CD4-positive, alpha-beta memory T cell (primary cell): Measurements from ENCODE around the gene UTP14A. TPM values are rescaled to one million over a fixed set of nuclear protein-coding genes. Genes with fewer than 3 reads are reported as not detected.

ENCODE experiments used
- CTCF ChIA-PET: fragments of 350-600 bp; sonication (Branson Sonifier 250); formaldehyde crosslinking; loops from one replicate; lab custom pipeline; 2021; ENCODE audit warnings: inconsistent platforms; ENCODE audit not compliant: partially characterized antibody; lab: Charles Lee
- POLR2A ChIA-PET: fragments of 350-600 bp; sonication (Branson Sonifier 250); formaldehyde crosslinking; loops from one replicate; lab custom pipeline; 2021; ENCODE audit not compliant: partially characterized antibody; lab: Charles Lee
- DNase-seq, 5 donors: peaks; one replicate each; pipeline versions ENCODE4 v3.0.0 to v3.0.0-alpha.2; 2020 to 2022; ENCODE audit warnings: mixed read lengths in 1 of 5
- H3K27ac ChIP-seq: one replicate; pipeline ENCODE4 v1.7.0; 2013; ENCODE audit warnings: low read depth, low read length
- H3K27me3 ChIP-seq: 2 replicates; pipeline ENCODE4 v1.7.0; 2013; ENCODE audit warnings: mild to moderate bottlenecking, low read length, moderate library complexity; ENCODE audit not compliant: insufficient read depth
- H3K36me3 ChIP-seq: 2 replicates; pipeline ENCODE4 v1.7.0; 2013; ENCODE audit warnings: mild to moderate bottlenecking, low read length, moderate library complexity; ENCODE audit not compliant: insufficient read depth
- H3K4me1 ChIP-seq: 2 replicates; pipeline ENCODE4 v1.7.0; 2013; ENCODE audit warnings: mild to moderate bottlenecking, low read length, moderate library complexity; ENCODE audit not compliant: insufficient read depth
- H3K4me3 ChIP-seq, 2 donors: one replicate each; pipeline ENCODE4 v1.7.0; 2013; ENCODE audit warnings: low read length in 2 of 2, mild to moderate bottlenecking in 1 of 2
- H3K9me3 ChIP-seq, 2 donors: one replicate each; pipeline ENCODE4 v1.7.0; 2013; ENCODE audit warnings: low read length in 2 of 2, control low read depth in 1 of 2; ENCODE audit not compliant: control insufficient read depth in 1 of 2
- H3K27ac Mint-ChIP-seq, 7 donors: one replicate each; pipeline ENCODE4 v1.8.0; 2020 to 2021; ENCODE audit warnings: mixed read lengths in 7 of 7, mild to moderate bottlenecking in 6 of 7, inconsistent platforms in 3 of 7, moderate library complexity in 3 of 7
- H3K27me3 Mint-ChIP-seq, 2 donors: one replicate each; pipeline ENCODE4 v1.8.0; 2020 to 2021; ENCODE audit warnings: mixed read lengths in 2 of 2
- H3K36me3 Mint-ChIP-seq, 2 donors: one replicate each; pipeline ENCODE4 v1.8.0; 2020 to 2021; ENCODE audit warnings: mixed read lengths in 2 of 2, inconsistent platforms in 1 of 2, mild to moderate bottlenecking in 1 of 2
- H3K4me1 Mint-ChIP-seq, 4 donors: one replicate each; pipeline ENCODE4 v1.8.0; 2020 to 2021; ENCODE audit warnings: mixed read lengths in 4 of 4, mild to moderate bottlenecking in 1 of 4
- H3K4me3 Mint-ChIP-seq, 8 donors: one replicate each; pipeline ENCODE4 v1.8.0; 2020 to 2021; ENCODE audit warnings: mixed read lengths in 8 of 8, mild to moderate bottlenecking in 7 of 8, moderate library complexity in 6 of 8, inconsistent platforms in 3 of 8
- H3K9me3 Mint-ChIP-seq, 8 donors: one replicate each; pipeline ENCODE4 v1.8.0; 2020 to 2021; ENCODE audit warnings: mixed read lengths in 8 of 8, mild to moderate bottlenecking in 5 of 8, inconsistent platforms in 3 of 8, moderate library complexity in 1 of 8
- intact Hi-C: fragments of 100-400 bp; cut with micrococcal nuclease; formaldehyde crosslinking; loops from one replicate; pipeline ENCODE4 v1.15.1; 2023
- polyA plus RNA-seq, 2 donors: library from polyadenylated mRNA; unstranded; fragments of 300-500 nt; fragmentation: Illumina TruSeq; gene quantifications; one replicate each; pipeline ENCODE4 v1.2.3, GENCODE V29; 2021
- total RNA-seq, 2 experiments: library from RNA; stranded (reverse); gene quantifications; one replicate each; pipeline ENCODE4 v1.2.3, GENCODE V29; 2021

Gene UTP14A
- total and polyA plus RNA-seq, 4 experiments from 2014 or later, result 2.5 to 19.2 (median 15.2) TPM

DNA sequence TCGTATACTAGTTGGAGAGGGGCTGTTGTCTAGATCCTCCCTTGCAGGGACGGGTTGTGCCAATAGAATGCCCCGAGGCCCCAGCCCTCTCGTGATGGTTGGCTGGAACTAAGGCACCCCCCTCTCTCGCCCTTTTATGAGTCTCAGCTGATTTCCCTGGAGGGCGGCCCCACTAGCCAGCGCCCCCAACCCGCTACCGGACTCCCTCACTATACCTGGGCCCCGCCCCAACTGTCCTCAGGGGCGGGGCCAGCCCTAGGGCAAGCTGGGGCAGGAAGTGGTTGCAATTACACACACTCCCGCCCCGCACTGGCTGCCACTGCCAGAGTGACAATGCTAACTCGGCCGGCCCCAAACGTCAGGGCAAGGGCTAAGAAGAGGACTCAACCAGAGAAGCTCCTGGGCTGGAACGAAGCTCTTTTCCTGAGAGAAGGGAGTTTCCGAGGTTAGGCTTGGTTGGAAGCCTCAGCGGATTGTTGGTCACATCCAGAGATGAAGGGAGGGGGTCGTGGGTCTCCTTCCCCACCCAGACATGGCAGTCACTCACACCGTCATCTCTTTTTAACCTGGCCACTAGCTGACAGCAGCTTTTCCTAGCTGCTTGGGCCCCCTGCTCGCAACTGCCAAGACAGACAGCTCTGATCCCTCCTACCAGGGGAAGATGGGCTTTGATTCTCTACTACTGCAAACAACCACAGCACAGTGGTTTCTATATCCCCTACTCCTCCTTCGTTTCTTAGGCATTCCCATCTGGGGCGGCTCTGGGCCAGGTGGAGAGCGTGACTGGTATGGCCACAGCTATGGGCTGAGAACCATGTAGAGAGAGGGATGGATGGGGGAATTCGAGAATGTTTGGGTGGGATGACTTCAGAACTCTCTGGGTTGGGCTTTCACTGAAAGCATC lies 55.5 kb downstream of the UTP14A start:
- Mint-ChIP-seq H3K4me3 (peak overlapping the region; percentile 69 to 83 (median 78)), H3K4me1 (peaks cover 10 to 33% (median 16%) of the 10 kb centered on the region in 4 donors), H3K27ac (peak overlapping the region; percentile 75 to 94 (median 87)), H3K27me3 (no peaks in the 10 kb centered on the region), H3K36me3 (no peaks in the 10 kb centered on the region), H3K9me3 (peaks cover 0 to 2% (median 0%) of the 10 kb centered on the region in 8 donors)
- Histone ChIP-seq H3K9me3 (no peaks in the 10 kb centered on the region), H3K4me1 (peaks cover 14% of the 10 kb centered on the region), H3K27ac (peak overlapping the region; percentile 53), H3K4me3 (peak overlapping the region; percentile 35 to 52), H3K36me3 (no peaks in the 10 kb centered on the region), H3K27me3 (no peaks in the 10 kb centered on the region)
- intact Hi-C loops, result loop anchor here (1.0 kb wide), 2 partner anchors 9 to 21 kb away; partner anchors contain the start of gene BCORL1
- CTCF ChIA-PET, result interaction anchor here (0.7 to 2.3 kb wide), 8 partner anchors 8 to 158 kb away, joined by 3 to 12 read pairs (median 4); no protein-coding TSS in a partner anchor
- peak; percentile 53 to 77 (median 56) for DNase-seq
- POLR2A ChIA-PET, result interaction anchor here (0.5 to 3.1 kb wide), 15 partner anchors 9 to 123 kb away, joined by 3 to 25 read pairs (median 4); partner anchors contain the start of genes BCORL1 and UTP14A

- H3K36me3 ChIP-seq, result no peaks in the 10 kb centered on the region
- peaks cover 14% of the 10 kb centered on the region for H3K4me1 ChIP-seq
- no peak overlapping the region for H3K4me3 ChIP-seq
- no peak overlapping the region for H3K4me3 Mint-ChIP-seq
- peaks cover 10 to 21% (median 14%) of the 10 kb centered on the region in 4 donors for H3K4me1 Mint-ChIP-seq
- no peaks in the 10 kb centered on the region for H3K9me3 ChIP-seq
- ChIA-PET POLR2A (no interaction called here), CTCF (interaction anchor here (0.6 kb wide), 1 partner anchor 140 kb away, joined by 3 read pairs; no protein-coding TSS in a partner anchor)
- H3K27ac Mint-ChIP-seq, result peak overlapping the region in 1 of 7 donors; percentile 22
- H3K27me3 Mint-ChIP-seq, result no peaks in the 10 kb centered on the region
- no peaks in the 10 kb centered on the region for H3K36me3 Mint-ChIP-seq
- intact Hi-C loops, result no loop called here
- H3K27me3 ChIP-seq, result no peaks in the 10 kb centered on the region
- no peak for DNase-seq
- peaks cover 0 to 2% (median 0%) of the 10 kb centered on the region in 8 donors for H3K9me3 Mint-ChIP-seq
- no peak overlapping the region for H3K27ac ChIP-seq
These were observed 57.8 kb downstream of the UTP14A start for GRCh38 chrX:129963729-129964128.

- ChIA-PET POLR2A (no interaction called here), CTCF (no interaction called here)
- H3K4me3 ChIP-seq, result no peak overlapping the region
- H3K4me1 ChIP-seq, result peaks cover 14% of the 10 kb centered on the region
- H3K27me3 Mint-ChIP-seq, result no peaks in the 10 kb centered on the region
- peaks cover 9 to 14% (median 12%) of the 10 kb centered on the region in 4 donors for H3K4me1 Mint-ChIP-seq
- no peaks in the 10 kb centered on the region for H3K27me3 ChIP-seq
- H3K4me3 Mint-ChIP-seq, result no peak overlapping the region
- intact Hi-C loops, result no loop called here
- no peak overlapping the region for H3K27ac ChIP-seq
- no peak for DNase-seq
- no peak overlapping the region for H3K27ac Mint-ChIP-seq
- no peaks in the 10 kb centered on the region for H3K36me3 Mint-ChIP-seq
- no peaks in the 10 kb centered on the region for H3K9me3 ChIP-seq
- no peaks in the 10 kb centered on the region for H3K36me3 ChIP-seq
- peaks cover 0 to 3% (median 0%) of the 10 kb centered on the region in 8 donors for H3K9me3 Mint-ChIP-seq
These were observed 59.2 kb downstream of the UTP14A start for GRCh38 chrX:129965166-129965565.

- ChIA-PET CTCF (no interaction called here), POLR2A (no interaction called here)
- no peak overlapping the region for H3K27ac ChIP-seq
- no peak overlapping the region for H3K4me3 Mint-ChIP-seq
- H3K4me1 ChIP-seq, result no peaks in the 10 kb centered on the region
- no peaks in the 10 kb centered on the region for H3K27me3 ChIP-seq
- H3K4me3 ChIP-seq, result no peak overlapping the region
- intact Hi-C loops, result no loop called here
- no peaks in the 10 kb centered on the region for H3K9me3 ChIP-seq
- H3K9me3 Mint-ChIP-seq, result peaks cover 0 to 2% (median 0%) of the 10 kb centered on the region in 8 donors
- no peaks in the 10 kb centered on the region for H3K4me1 Mint-ChIP-seq
- no peaks in the 10 kb centered on the region for H3K36me3 ChIP-seq
- H3K27me3 Mint-ChIP-seq, result no peaks in the 10 kb centered on the region
- H3K36me3 Mint-ChIP-seq, result no peaks in the 10 kb centered on the region
- H3K27ac Mint-ChIP-seq, result no peak overlapping the region
- DNase-seq, result no peak
These were observed 63.0 kb downstream of the UTP14A start for GRCh38 chrX:129968968-129969367.

DNA sequence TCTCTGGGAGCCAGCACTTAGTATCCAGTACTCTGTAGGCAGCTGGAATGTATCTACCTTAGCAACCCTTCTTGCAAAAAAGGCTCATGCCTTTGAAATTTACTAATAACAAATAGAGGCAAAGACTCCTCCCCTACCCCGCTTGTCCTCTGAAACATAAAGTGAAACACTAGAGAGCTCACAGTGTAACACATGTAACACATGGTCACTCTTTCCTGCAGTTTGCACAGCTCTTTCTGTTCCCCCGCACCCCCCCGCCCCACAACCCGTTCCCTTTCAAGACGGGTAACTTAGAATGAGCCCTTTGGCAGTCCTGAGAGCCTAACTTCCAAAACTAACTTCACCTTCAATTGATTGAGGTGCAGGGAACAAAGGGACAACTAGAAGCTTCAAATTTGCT lies 70.5 kb downstream of the UTP14A start:
- ChIA-PET CTCF (interaction anchor here (0.6 kb wide), 1 partner anchor 37 kb away, joined by 3 read pairs; no protein-coding TSS in a partner anchor), POLR2A (interaction anchor here (1.0 kb wide), 1 partner anchor 15 kb away, joined by 3 read pairs; no protein-coding TSS in a partner anchor)
- Mint-ChIP-seq H3K27me3 (no peaks in the 10 kb centered on the region), H3K36me3 (no peaks in the 10 kb centered on the region), H3K9me3 (no peaks in the 10 kb centered on the region), H3K4me3 (no peak overlapping the region), H3K27ac (no peak overlapping the region), H3K4me1 (peaks cover 4 to 15% (median 9%) of the 10 kb centered on the region in 4 donors)
- no peaks in the 10 kb centered on the region for H3K9me3 ChIP-seq
- intact Hi-C loops, result no loop called here
- H3K36me3 ChIP-seq, result no peaks in the 10 kb centered on the region
- no peak overlapping the region for H3K27ac ChIP-seq
- H3K4me3 ChIP-seq, result no peak overlapping the region
- DNase-seq, result no peak
- H3K27me3 ChIP-seq, result no peaks in the 10 kb centered on the region
- H3K4me1 ChIP-seq, result no peaks in the 10 kb centered on the region

Other genes starting within 250 kb of the UTP14A start
- under 1 TPM; 0.32 to 0.33 TPM for gene XPNPEP2, start 167.2 kb upstream of the UTP14A start, total RNA-seq
- under 1 TPM; 0.48 to 0.90 TPM for gene XPNPEP2, start 167.2 kb upstream of the UTP14A start, polyA plus RNA-seq
- 100 to 1,000 TPM; 148 to 152 TPM for gene SASH3, start 126.2 kb upstream of the UTP14A start, total RNA-seq
- gene SASH3, start 126.2 kb upstream of the UTP14A start, polyA plus RNA-seq, result 100 to 1,000 TPM in 1 of 2 donors, 10 to 100 TPM in 1; 83.3 to 211 TPM
- gene ZDHHC9, start 62.3 kb upstream of the UTP14A start, total RNA-seq, result 1 to 10 TPM; 5.1 to 6.1 TPM
- 1 to 10 TPM; 5.6 to 8.1 TPM for gene ZDHHC9, start 62.3 kb upstream of the UTP14A start, polyA plus RNA-seq
- gene BCORL1, start 76.5 kb downstream of the UTP14A start, total RNA-seq, result 10 to 100 TPM; 14.0 to 14.2 TPM
- gene BCORL1, start 76.5 kb downstream of the UTP14A start, polyA plus RNA-seq, result 1 to 10 TPM in 1 of 2 donors, under 1 TPM in 1; 0.09 to 4.5 TPM
- gene ELF4, start 204.3 kb downstream of the UTP14A start, total RNA-seq, result 10 to 100 TPM; 29.8 to 31.3 TPM
- 10 to 100 TPM in 1 of 2 donors, 1 to 10 TPM in 1; 7.4 to 18.6 TPM for gene ELF4, start 204.3 kb downstream of the UTP14A start, polyA plus RNA-seq